HL-60 (cell line): ENCODE results near the gene SORCS2.

Experiments
- DNase-seq, 2 experiments: peaks; one replicate each; pipeline ENCODE4 v3.0.0-alpha.2; 2010 to 2020; ENCODE audit warnings: low read depth in 1 of 2, low spot score in 1 of 2
- H3K27ac ChIP-seq: fragments of 250-450 bp; sonication (Bioruptor Pico); replicated peaks from 2 replicates; pipeline ENCODE4 v1.5.1; 2020; ENCODE audit warnings: mild to moderate bottlenecking, moderate library complexity
- H3K27me3 ChIP-seq: fragments of 250-450 bp; sonication (Bioruptor Pico); 2 replicates; pipeline ENCODE4 v1.5.1; 2021; ENCODE audit warnings: mild to moderate bottlenecking, moderate library complexity; ENCODE audit not compliant: insufficient read depth, poor library complexity, severe bottlenecking
- H3K4me3 ChIP-seq: replicated peaks from 2 replicates; pipeline ENCODE4 v1.5.1; 2011; ENCODE audit warnings: mild to moderate bottlenecking, control low read depth, low read length; ENCODE audit not compliant: insufficient read depth
- GABPA ChIP-seq: IDR thresholded peaks from 2 replicates; pipeline ENCODE4 v1.6.1; 2012; ENCODE audit warnings: low read depth
- POLR2AphosphoS5 ChIP-seq: IDR thresholded peaks from 2 replicates; pipeline ENCODE4 v1.6.1; 2012; ENCODE audit warnings: low read depth
- SPI1 ChIP-seq: IDR thresholded peaks from 2 replicates; pipeline ENCODE4 v1.6.1; 2012; ENCODE audit warnings: low read depth, mild to moderate bottlenecking, borderline replicate concordance
- TF ChIP-seq, protein P1 (sequence below): IDR thresholded peaks from 2 replicates; pipeline ENCODE4 v1.6.1; 2012; ENCODE audit warnings: low read depth; ENCODE audit not compliant: insufficient replicate concordance
- TF ChIP-seq, protein P2 (sequence below): IDR thresholded peaks from one replicate; pipeline ENCODE4 v1.5.1; 2011; ENCODE audit warnings: low read length, control low read depth, inconsistent platforms; ENCODE audit not compliant: insufficient read depth

Gene SORCS2

GRCh38 chr4:7187691-7188090, 4.6 kb upstream of the SORCS2 start:
- DNase-seq = no peak
- Histone ChIP-seq H3K4me3 (no peak overlapping the region), H3K27ac (no peak overlapping the region), H3K27me3 (peaks cover 26% of the 10 kb centered on the region)
- TF ChIP-seq, protein P1, sequence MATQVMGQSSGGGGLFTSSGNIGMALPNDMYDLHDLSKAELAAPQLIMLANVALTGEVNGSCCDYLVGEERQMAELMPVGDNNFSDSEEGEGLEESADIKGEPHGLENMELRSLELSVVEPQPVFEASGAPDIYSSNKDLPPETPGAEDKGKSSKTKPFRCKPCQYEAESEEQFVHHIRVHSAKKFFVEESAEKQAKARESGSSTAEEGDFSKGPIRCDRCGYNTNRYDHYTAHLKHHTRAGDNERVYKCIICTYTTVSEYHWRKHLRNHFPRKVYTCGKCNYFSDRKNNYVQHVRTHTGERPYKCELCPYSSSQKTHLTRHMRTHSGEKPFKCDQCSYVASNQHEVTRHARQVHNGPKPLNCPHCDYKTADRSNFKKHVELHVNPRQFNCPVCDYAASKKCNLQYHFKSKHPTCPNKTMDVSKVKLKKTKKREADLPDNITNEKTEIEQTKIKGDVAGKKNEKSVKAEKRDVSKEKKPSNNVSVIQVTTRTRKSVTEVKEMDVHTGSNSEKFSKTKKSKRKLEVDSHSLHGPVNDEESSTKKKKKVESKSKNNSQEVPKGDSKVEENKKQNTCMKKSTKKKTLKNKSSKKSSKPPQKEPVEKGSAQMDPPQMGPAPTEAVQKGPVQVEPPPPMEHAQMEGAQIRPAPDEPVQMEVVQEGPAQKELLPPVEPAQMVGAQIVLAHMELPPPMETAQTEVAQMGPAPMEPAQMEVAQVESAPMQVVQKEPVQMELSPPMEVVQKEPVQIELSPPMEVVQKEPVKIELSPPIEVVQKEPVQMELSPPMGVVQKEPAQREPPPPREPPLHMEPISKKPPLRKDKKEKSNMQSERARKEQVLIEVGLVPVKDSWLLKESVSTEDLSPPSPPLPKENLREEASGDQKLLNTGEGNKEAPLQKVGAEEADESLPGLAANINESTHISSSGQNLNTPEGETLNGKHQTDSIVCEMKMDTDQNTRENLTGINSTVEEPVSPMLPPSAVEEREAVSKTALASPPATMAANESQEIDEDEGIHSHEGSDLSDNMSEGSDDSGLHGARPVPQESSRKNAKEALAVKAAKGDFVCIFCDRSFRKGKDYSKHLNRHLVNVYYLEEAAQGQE = no peak
- no peak for TF ChIP-seq GABPA
- TF ChIP-seq, protein P2, sequence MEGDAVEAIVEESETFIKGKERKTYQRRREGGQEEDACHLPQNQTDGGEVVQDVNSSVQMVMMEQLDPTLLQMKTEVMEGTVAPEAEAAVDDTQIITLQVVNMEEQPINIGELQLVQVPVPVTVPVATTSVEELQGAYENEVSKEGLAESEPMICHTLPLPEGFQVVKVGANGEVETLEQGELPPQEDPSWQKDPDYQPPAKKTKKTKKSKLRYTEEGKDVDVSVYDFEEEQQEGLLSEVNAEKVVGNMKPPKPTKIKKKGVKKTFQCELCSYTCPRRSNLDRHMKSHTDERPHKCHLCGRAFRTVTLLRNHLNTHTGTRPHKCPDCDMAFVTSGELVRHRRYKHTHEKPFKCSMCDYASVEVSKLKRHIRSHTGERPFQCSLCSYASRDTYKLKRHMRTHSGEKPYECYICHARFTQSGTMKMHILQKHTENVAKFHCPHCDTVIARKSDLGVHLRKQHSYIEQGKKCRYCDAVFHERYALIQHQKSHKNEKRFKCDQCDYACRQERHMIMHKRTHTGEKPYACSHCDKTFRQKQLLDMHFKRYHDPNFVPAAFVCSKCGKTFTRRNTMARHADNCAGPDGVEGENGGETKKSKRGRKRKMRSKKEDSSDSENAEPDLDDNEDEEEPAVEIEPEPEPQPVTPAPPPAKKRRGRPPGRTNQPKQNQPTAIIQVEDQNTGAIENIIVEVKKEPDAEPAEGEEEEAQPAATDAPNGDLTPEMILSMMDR = no peak
- no peak for TF ChIP-seq SPI1
- no peak for TF ChIP-seq POLR2AphosphoS5

DNA sequence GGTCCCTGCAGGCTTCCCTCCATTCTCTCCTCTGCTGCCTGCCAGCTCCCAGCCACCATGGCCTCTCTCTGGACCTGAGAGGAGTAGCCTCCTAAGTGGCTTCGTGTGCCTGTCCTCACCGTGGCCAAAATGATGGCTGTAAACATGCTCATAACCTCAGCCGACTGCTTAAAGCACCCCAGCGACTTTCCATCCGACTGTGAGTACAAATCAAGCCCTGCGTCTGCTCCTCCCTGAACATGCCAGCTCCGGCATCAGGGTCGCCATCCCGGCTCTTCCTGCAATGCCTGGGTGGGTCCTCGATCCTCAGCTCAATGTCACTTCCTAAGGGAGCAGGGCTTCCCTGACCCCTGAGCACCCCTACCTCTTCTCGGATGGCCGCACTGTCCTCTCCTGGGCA, 3.3 kb upstream of the SORCS2 start:
- Histone ChIP-seq H3K27me3 (peaks cover 38% of the 10 kb centered on the region), H3K27ac (no peak overlapping the region), H3K4me3 (no peak overlapping the region)
- no peak for DNase-seq
- TF ChIP-seq, protein P1 = no peak

GRCh38 chr4:7189475-7190277, 2.7 kb upstream of the SORCS2 start:
- DNase-seq = no peak
- Histone ChIP-seq H3K27ac (no peak overlapping the region), H3K27me3 (peaks cover 39% of the 10 kb centered on the region), H3K4me3 (no peak overlapping the region)
- TF ChIP-seq, protein P1 = no peak
- TF ChIP-seq POLR2AphosphoS5 (no peak), SPI1 (no peak), GABPA (no peak)
- TF ChIP-seq, protein P2 = no peak
